Panc1 (cell line): ENCODE data around the gene AK8.

ENCODE experiments used
- POLR2AphosphoS5 ChIP-seq: IDR thresholded peaks from 2 replicates; pipeline ENCODE4 v1.6.1; 2012; ENCODE audit warnings: mild to moderate bottlenecking, low read depth, low read length, moderate library complexity
- SIN3A ChIP-seq: IDR thresholded peaks from 2 replicates; pipeline ENCODE4 v1.6.1; 2012; ENCODE audit warnings: low read depth, mild to moderate bottlenecking, low read length, moderate library complexity, borderline replicate concordance; ENCODE audit not compliant: insufficient read depth
- TF ChIP-seq, protein P1 (sequence below): fragments of 450-650 bp; IDR thresholded peaks from 2 replicates; pipeline ENCODE4 v1.5.1; 2017; ENCODE audit warnings: mild to moderate bottlenecking
- TF ChIP-seq, protein P2 (sequence below), 2 experiments: IDR thresholded peaks; 2 replicates each; pipeline ENCODE4 v1.6.1; 2011 to 2012; ENCODE audit warnings: low read depth in 2 of 2, control low read depth in 1 of 2, low read length in 1 of 2, mild to moderate bottlenecking in 1 of 2, moderate library complexity in 1 of 2; ENCODE audit not compliant: insufficient read depth in 1 of 2

DNA sequence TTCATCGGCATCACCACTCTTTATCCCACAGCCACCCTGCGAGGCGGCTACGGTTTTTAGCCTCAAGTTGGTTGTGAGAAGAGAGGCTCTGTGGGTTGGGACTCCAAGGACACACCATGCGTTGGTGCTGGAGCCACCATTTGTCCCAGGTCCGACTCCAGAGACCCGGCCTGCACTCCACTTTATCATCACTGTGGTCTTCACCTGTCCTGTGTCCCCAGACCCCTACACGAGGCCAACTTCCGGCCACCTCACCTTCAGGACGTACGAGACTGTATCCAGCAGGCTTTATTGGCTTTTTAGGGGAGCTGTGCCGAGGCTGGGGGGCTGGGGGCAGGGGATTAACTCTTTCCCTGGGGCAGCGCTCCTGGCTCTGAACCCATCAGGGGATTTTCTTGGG is 152.8 kb downstream of the AK8 start:
- TF ChIP-seq, protein P1, sequence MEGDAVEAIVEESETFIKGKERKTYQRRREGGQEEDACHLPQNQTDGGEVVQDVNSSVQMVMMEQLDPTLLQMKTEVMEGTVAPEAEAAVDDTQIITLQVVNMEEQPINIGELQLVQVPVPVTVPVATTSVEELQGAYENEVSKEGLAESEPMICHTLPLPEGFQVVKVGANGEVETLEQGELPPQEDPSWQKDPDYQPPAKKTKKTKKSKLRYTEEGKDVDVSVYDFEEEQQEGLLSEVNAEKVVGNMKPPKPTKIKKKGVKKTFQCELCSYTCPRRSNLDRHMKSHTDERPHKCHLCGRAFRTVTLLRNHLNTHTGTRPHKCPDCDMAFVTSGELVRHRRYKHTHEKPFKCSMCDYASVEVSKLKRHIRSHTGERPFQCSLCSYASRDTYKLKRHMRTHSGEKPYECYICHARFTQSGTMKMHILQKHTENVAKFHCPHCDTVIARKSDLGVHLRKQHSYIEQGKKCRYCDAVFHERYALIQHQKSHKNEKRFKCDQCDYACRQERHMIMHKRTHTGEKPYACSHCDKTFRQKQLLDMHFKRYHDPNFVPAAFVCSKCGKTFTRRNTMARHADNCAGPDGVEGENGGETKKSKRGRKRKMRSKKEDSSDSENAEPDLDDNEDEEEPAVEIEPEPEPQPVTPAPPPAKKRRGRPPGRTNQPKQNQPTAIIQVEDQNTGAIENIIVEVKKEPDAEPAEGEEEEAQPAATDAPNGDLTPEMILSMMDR: no peak
- no peak for TF ChIP-seq POLR2AphosphoS5
- TF ChIP-seq, protein P2, sequence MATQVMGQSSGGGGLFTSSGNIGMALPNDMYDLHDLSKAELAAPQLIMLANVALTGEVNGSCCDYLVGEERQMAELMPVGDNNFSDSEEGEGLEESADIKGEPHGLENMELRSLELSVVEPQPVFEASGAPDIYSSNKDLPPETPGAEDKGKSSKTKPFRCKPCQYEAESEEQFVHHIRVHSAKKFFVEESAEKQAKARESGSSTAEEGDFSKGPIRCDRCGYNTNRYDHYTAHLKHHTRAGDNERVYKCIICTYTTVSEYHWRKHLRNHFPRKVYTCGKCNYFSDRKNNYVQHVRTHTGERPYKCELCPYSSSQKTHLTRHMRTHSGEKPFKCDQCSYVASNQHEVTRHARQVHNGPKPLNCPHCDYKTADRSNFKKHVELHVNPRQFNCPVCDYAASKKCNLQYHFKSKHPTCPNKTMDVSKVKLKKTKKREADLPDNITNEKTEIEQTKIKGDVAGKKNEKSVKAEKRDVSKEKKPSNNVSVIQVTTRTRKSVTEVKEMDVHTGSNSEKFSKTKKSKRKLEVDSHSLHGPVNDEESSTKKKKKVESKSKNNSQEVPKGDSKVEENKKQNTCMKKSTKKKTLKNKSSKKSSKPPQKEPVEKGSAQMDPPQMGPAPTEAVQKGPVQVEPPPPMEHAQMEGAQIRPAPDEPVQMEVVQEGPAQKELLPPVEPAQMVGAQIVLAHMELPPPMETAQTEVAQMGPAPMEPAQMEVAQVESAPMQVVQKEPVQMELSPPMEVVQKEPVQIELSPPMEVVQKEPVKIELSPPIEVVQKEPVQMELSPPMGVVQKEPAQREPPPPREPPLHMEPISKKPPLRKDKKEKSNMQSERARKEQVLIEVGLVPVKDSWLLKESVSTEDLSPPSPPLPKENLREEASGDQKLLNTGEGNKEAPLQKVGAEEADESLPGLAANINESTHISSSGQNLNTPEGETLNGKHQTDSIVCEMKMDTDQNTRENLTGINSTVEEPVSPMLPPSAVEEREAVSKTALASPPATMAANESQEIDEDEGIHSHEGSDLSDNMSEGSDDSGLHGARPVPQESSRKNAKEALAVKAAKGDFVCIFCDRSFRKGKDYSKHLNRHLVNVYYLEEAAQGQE (IDR thresholded peaks at IDR 0.05; ENCODE audit: insufficient read depth in 1 of 2, low read depth in 2 of 2, low read length in 1 of 2): no peak
- no peak for TF ChIP-seq SIN3A
